ENCODE results near the gene MARK1. TPM values are rescaled to one million over a fixed set of nuclear protein-coding genes. Genes with fewer than 3 reads are reported as not detected.
A peak's percentile ranks its signal among the peaks of the same experiment; 100 is the strongest.
"Not testable (repeated sequence)": the region's sequence is repeated elsewhere in the genome, so short reads cannot be mapped to it uniquely, and the experiment has no call there.

MARK1 gene
- total and polyA plus RNA-seq, 4 donors, result 1.3 to 6.5 (median 3.1) TPM

- Histone ChIP-seq H3K4me1 (ENCODE audit: control insufficient read depth in 5 of 5, insufficient read depth in 5 of 5, low read length in 5 of 5) (no peaks in the 10 kb centered on the region), H3K9me3 (ENCODE audit: control insufficient read depth in 4 of 4, insufficient read depth in 3 of 4, low read length in 3 of 4) (no peaks in the 10 kb centered on the region), H3K27me3 (ENCODE audit: control insufficient read depth in 3 of 3, insufficient read depth in 3 of 3, low read length in 2 of 3) (no peaks in the 10 kb centered on the region), H3K36me3 (ENCODE audit: control insufficient read depth in 4 of 4, insufficient read depth in 4 of 4, low read length in 4 of 4) (peaks cover 0 to 2% (median 0%) of the 10 kb centered on the region in 4 donors), H3K9ac (ENCODE audit: insufficient read depth in 1 of 2, low read length in 2 of 2) (no peak overlapping the region), H3K4me3 (no peak overlapping the region), H3K27ac (ENCODE audit: low read depth in 1 of 2, low read length in 1 of 2) (no peak overlapping the region)
- ATAC-seq (ENCODE audit: insufficient read depth, low FRiP score), result peak; percentile 77
- DNase-seq, result peak in 2 of 3 donors; percentile 59 to 68
- WGBS, 2 donors, result 31 to 39% methylated on average over 7 of the region's 7 CpGs
- peak; percentile 61 for TF ChIP-seq CTCF (IDR thresholded peaks at IDR 0.05; ENCODE audit: control extremely low read depth, extremely low read depth)
These were observed 152.2 kb downstream of the MARK1 start for GRCh38 chr1:220680085-220680687.

- DNase-seq, result peak in 1 of 3 donors; percentile 25
- peak overlapping the region in 1 of 2 donors; percentile 38 for H3K9ac ChIP-seq (ENCODE audit: insufficient read depth in 1 of 2, low read length in 2 of 2)
- WGBS, 2 donors, result 58 to 74% methylated on average over 10 of the region's 10 CpGs
- peaks cover 0 to 2% (median 0%) of the 10 kb centered on the region in 4 donors for H3K36me3 ChIP-seq (ENCODE audit: control insufficient read depth in 4 of 4, insufficient read depth in 4 of 4, low read length in 4 of 4)
- no peak overlapping the region for H3K27ac ChIP-seq (ENCODE audit: low read depth in 1 of 2, low read length in 1 of 2)
- no peaks in the 10 kb centered on the region for H3K9me3 ChIP-seq (ENCODE audit: control insufficient read depth in 4 of 4, insufficient read depth in 3 of 4, low read length in 3 of 4)
- no peak for TF ChIP-seq CTCF (IDR thresholded peaks at IDR 0.05; ENCODE audit: control extremely low read depth, extremely low read depth)
- no peak overlapping the region for H3K4me3 ChIP-seq
- H3K4me1 ChIP-seq (ENCODE audit: control insufficient read depth in 5 of 5, insufficient read depth in 5 of 5, low read length in 5 of 5), result no peaks in the 10 kb centered on the region
- no peaks in the 10 kb centered on the region for H3K27me3 ChIP-seq (ENCODE audit: control insufficient read depth in 3 of 3, insufficient read depth in 3 of 3, low read length in 2 of 3)
- ATAC-seq (ENCODE audit: insufficient read depth, low FRiP score), result no peak
These were observed 153.4 kb downstream of the MARK1 start for GRCh38 chr1:220681220-220681880.

GRCh38 chr1:220682901-220683576, 155.1 kb downstream of the MARK1 start:
- H3K4me1 ChIP-seq (ENCODE audit: control insufficient read depth in 5 of 5, insufficient read depth in 5 of 5, low read length in 5 of 5), result no peaks in the 10 kb centered on the region
- no peaks in the 10 kb centered on the region for H3K27me3 ChIP-seq (ENCODE audit: control insufficient read depth in 3 of 3, insufficient read depth in 3 of 3, low read length in 2 of 3)
- no peak overlapping the region for H3K4me3 ChIP-seq
- peaks cover 0 to 2% (median 0%) of the 10 kb centered on the region in 4 donors for H3K36me3 ChIP-seq (ENCODE audit: control insufficient read depth in 4 of 4, insufficient read depth in 4 of 4, low read length in 4 of 4)
- H3K27ac ChIP-seq (ENCODE audit: low read depth in 1 of 2, low read length in 1 of 2), result no peak overlapping the region
- no peak for TF ChIP-seq CTCF (IDR thresholded peaks at IDR 0.05; ENCODE audit: control extremely low read depth, extremely low read depth)
- H3K9me3 ChIP-seq (ENCODE audit: control insufficient read depth in 4 of 4, insufficient read depth in 3 of 4, low read length in 3 of 4), result no peaks in the 10 kb centered on the region
- ATAC-seq (ENCODE audit: insufficient read depth, low FRiP score) (no peak), DNase-seq (no peak)
- 93 to 96% methylated on average over 17 of the region's 17 CpGs for WGBS, 2 donors
- no peak overlapping the region for H3K9ac ChIP-seq (ENCODE audit: insufficient read depth in 1 of 2, low read length in 2 of 2)

GRCh38 chr1:220683716-220684115, 155.8 kb downstream of the MARK1 start:
- DNase-seq; ATAC-seq (ENCODE audit: insufficient read depth, low FRiP score); H3K4me3 ChIP-seq: not testable (repeated sequence)

More at GRCh38 chr1:220683716-220684115, 155.8 kb downstream of the MARK1 start:
- H3K4me1 ChIP-seq (ENCODE audit: control insufficient read depth in 5 of 5, insufficient read depth in 5 of 5, low read length in 5 of 5); H3K36me3 ChIP-seq (ENCODE audit: control insufficient read depth in 4 of 4, insufficient read depth in 4 of 4, low read length in 4 of 4); H3K27me3 ChIP-seq (ENCODE audit: control insufficient read depth in 3 of 3, insufficient read depth in 3 of 3, low read length in 2 of 3); H3K9me3 ChIP-seq (ENCODE audit: control insufficient read depth in 4 of 4, insufficient read depth in 3 of 4, low read length in 3 of 4); H3K9ac ChIP-seq (ENCODE audit: insufficient read depth in 1 of 2, low read length in 2 of 2); H3K27ac ChIP-seq (ENCODE audit: low read depth in 1 of 2, low read length in 1 of 2): not testable (repeated sequence)
- 97 to 98% methylated on average over 12 of the region's 12 CpGs for WGBS, 2 donors

All from lung (tissue), 12 donors.